ENCODE results near the gene OR1B1. TPM values are rescaled to one million over a fixed set of nuclear protein-coding genes. Genes with fewer than 3 reads are reported as not detected.
"Not testable (repeated sequence)": the region's sequence is repeated elsewhere in the genome, so short reads cannot be mapped to it uniquely, and the experiment has no call there.

OR1B1 gene
- total and polyA plus RNA-seq, 3 donors from 2014 or later, result not detected

DNA sequence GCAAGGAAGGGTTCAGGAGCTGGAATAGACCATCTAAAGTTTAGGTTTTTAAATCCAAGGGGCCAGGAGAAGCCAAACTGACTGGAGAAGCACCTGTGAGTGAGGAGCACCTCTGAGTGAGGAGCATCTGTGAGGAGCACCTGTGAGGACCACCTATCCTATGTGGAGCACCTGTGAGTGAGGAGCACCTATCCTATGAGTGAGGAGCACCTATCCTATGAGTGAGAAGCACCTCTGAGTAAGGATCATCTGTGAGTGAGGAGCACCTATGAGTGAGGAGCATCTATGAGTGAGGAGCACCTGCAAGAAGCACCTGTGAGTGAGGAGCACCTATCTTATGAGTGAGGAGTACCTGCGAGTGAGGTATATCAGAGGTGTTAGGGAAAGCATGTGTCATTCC, 50.8 kb downstream of the OR1B1 start:
- TF ChIP-seq, protein P1, sequence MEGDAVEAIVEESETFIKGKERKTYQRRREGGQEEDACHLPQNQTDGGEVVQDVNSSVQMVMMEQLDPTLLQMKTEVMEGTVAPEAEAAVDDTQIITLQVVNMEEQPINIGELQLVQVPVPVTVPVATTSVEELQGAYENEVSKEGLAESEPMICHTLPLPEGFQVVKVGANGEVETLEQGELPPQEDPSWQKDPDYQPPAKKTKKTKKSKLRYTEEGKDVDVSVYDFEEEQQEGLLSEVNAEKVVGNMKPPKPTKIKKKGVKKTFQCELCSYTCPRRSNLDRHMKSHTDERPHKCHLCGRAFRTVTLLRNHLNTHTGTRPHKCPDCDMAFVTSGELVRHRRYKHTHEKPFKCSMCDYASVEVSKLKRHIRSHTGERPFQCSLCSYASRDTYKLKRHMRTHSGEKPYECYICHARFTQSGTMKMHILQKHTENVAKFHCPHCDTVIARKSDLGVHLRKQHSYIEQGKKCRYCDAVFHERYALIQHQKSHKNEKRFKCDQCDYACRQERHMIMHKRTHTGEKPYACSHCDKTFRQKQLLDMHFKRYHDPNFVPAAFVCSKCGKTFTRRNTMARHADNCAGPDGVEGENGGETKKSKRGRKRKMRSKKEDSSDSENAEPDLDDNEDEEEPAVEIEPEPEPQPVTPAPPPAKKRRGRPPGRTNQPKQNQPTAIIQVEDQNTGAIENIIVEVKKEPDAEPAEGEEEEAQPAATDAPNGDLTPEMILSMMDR (IDR thresholded peaks at IDR 0.05), result no peak
- no peak for TF ChIP-seq POLR2A (IDR thresholded peaks at IDR 0.05)
- Histone ChIP-seq H3K9me3 (no peaks in the 10 kb centered on the region), H3K36me3 (ENCODE audit: low read depth, missing control alignments) (no peaks in the 10 kb centered on the region), H3K4me1 (no peaks in the 10 kb centered on the region), H3K27me3 (no peaks in the 10 kb centered on the region), H3K4me3 (no peak overlapping the region), H3K27ac (no peak overlapping the region)
- DNase-seq, result no peak
- WGBS, 2 donors, result 30 to 100% methylated on average over 1 of the region's 1 CpG
- intact Hi-C loops (cut with DNase I; ENCODE audit: low total_unique reads), result no loop called here

- H3K9me3 ChIP-seq, result no peaks in the 10 kb centered on the region
- WGBS, 2 donors, result 50 to 63% methylated on average over 1 of the region's 1 CpG
- H3K27ac ChIP-seq, result no peak overlapping the region
- no peaks in the 10 kb centered on the region for H3K4me1 ChIP-seq
- H3K36me3 ChIP-seq (ENCODE audit: low read depth, missing control alignments), result no peaks in the 10 kb centered on the region
- intact Hi-C loops (cut with DNase I; ENCODE audit: low total_unique reads), result no loop called here
- H3K27me3 ChIP-seq, result no peaks in the 10 kb centered on the region
- H3K4me3 ChIP-seq, result no peak overlapping the region
- TF ChIP-seq, protein P1 (IDR thresholded peaks at IDR 0.05), result no peak
- no peak for TF ChIP-seq POLR2A (IDR thresholded peaks at IDR 0.05)
- no peak for DNase-seq
These were observed 51.7 kb downstream of the OR1B1 start for GRCh38 chr9:122605691-122606090.

- H3K9me3 ChIP-seq; H3K27me3 ChIP-seq; H3K4me3 ChIP-seq; DNase-seq; H3K36me3 ChIP-seq (ENCODE audit: low read depth, missing control alignments); H3K4me1 ChIP-seq; intact Hi-C loops (cut with DNase I; ENCODE audit: low total_unique reads); H3K27ac ChIP-seq: not testable (repeated sequence)
- WGBS, 2 donors, result 91 to 93% methylated on average over 8 of the region's 8 CpGs
These were observed 74.1 kb downstream of the OR1B1 start, which contains the start of gene OR1L8 for GRCh38 chr9:122583284-122583683. Gene OR1L8, minus strand, starts transcription at chr9:122583384. Its CDS starts 14,907 bp downstream, at chr9:122568477.

DNA sequence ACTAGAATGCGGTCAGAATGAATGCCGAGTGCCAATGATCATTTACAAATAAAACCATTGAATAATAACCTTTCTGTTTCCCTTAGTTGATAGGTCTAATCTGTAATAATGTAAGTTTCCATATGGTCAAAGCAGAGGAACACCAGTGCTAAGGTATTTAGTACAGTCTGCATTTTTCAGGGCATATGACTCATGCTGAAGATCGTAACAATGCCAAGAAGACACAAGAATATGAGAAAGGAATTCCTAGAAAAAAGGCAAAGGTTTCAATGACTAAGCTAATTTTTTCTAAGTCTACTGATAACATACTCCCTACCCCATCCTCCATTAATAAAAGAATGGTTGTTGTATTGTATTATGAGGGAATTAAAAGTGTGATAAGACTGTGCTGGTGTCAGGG, 77.1 kb downstream of the OR1B1 start:
- no peak for DNase-seq
- WGBS, 2 donors, result 83 to 87% methylated on average over 3 of the region's 3 CpGs
- intact Hi-C loops (cut with DNase I; ENCODE audit: low total_unique reads), result no loop called here
- Histone ChIP-seq H3K27me3 (no peaks in the 10 kb centered on the region), H3K9me3 (no peaks in the 10 kb centered on the region), H3K36me3 (ENCODE audit: low read depth, missing control alignments) (no peaks in the 10 kb centered on the region), H3K4me1 (no peaks in the 10 kb centered on the region), H3K4me3 (no peak overlapping the region), H3K27ac (no peak overlapping the region)
- TF ChIP-seq POLR2A (IDR thresholded peaks at IDR 0.05), result no peak
- TF ChIP-seq, protein P1 (IDR thresholded peaks at IDR 0.05), result no peak

GRCh38 chr9:122579874-122580273, 77.6 kb downstream of the OR1B1 start:
- no peaks in the 10 kb centered on the region for H3K9me3 ChIP-seq
- WGBS, 2 donors, result 77 to 81% methylated on average over 5 of the region's 5 CpGs
- no peaks in the 10 kb centered on the region for H3K4me1 ChIP-seq
- intact Hi-C loops (cut with DNase I; ENCODE audit: low total_unique reads), result no loop called here
- H3K4me3 ChIP-seq, result no peak overlapping the region
- no peak for TF ChIP-seq POLR2A (IDR thresholded peaks at IDR 0.05)
- TF ChIP-seq, protein P1 (IDR thresholded peaks at IDR 0.05), result no peak
- no peaks in the 10 kb centered on the region for H3K27me3 ChIP-seq
- no peaks in the 10 kb centered on the region for H3K36me3 ChIP-seq (ENCODE audit: low read depth, missing control alignments)
- DNase-seq, result no peak
- no peak overlapping the region for H3K27ac ChIP-seq

Other genes with a start within 250 kb of the OR1B1 start
- not detected for gene OR1J1, start 179.7 kb downstream of the OR1B1 start, total RNA-seq
- gene OR1J1, start 179.7 kb downstream of the OR1B1 start, polyA plus RNA-seq (ENCODE audit: insufficient read depth, low read depth, low replicate concordance), result not detected
- gene OR1J2, start 146.8 kb downstream of the OR1B1 start, total RNA-seq, result 1 to 10 TPM in 1 of 2 donors, under 1 TPM in 1; 0.62 to 1.6 TPM
- gene OR1J2, start 146.8 kb downstream of the OR1B1 start, polyA plus RNA-seq (ENCODE audit: insufficient read depth, low read depth, low replicate concordance), result not detected
- under 1 TPM; 0.74 to 0.87 TPM for gene OR1J4, start 138.5 kb downstream of the OR1B1 start, total RNA-seq
- not detected for gene OR1J4, start 138.5 kb downstream of the OR1B1 start, polyA plus RNA-seq (ENCODE audit: insufficient read depth, low read depth, low replicate concordance)
- gene OR1N1, start 130.3 kb downstream of the OR1B1 start, total RNA-seq, result under 1 TPM in 1 of 2 donors, not detected in 1; 0.62 TPM
- gene OR1N1, start 130.3 kb downstream of the OR1B1 start, polyA plus RNA-seq (ENCODE audit: insufficient read depth, low read depth, low replicate concordance), result not detected
- gene OR1N2, start 104.5 kb downstream of the OR1B1 start, total RNA-seq, result 1 to 10 TPM in 1 of 2 donors, under 1 TPM in 1; 0.39 to 1.7 TPM
- not detected for gene OR1N2, start 104.5 kb downstream of the OR1B1 start, polyA plus RNA-seq (ENCODE audit: insufficient read depth, low read depth, low replicate concordance)
- under 1 TPM in 1 of 2 donors, not detected in 1; 0.31 TPM for gene OR1L8, start 74.2 kb downstream of the OR1B1 start, total RNA-seq
- 0.36 TPM for gene OR1L8, start 74.2 kb downstream of the OR1B1 start, polyA plus RNA-seq (ENCODE audit: insufficient read depth, low read depth, low replicate concordance)
- not detected for gene OR1Q1, start 42.9 kb downstream of the OR1B1 start, total RNA-seq
- gene OR1Q1, start 42.9 kb downstream of the OR1B1 start, polyA plus RNA-seq (ENCODE audit: insufficient read depth, low read depth, low replicate concordance), result not detected
- not detected for gene OR1L1, start 4.1 kb upstream of the OR1B1 start, total RNA-seq
- not detected for gene OR1L1, start 4.1 kb upstream of the OR1B1 start, polyA plus RNA-seq (ENCODE audit: insufficient read depth, low read depth, low replicate concordance)
- gene OR1L3, start 17.5 kb upstream of the OR1B1 start, total RNA-seq, result not detected
- gene OR1L3, start 17.5 kb upstream of the OR1B1 start, polyA plus RNA-seq (ENCODE audit: insufficient read depth, low read depth, low replicate concordance), result not detected
- gene OR1L4, start 66.4 kb upstream of the OR1B1 start, total RNA-seq, result not detected
- gene OR1L4, start 66.4 kb upstream of the OR1B1 start, polyA plus RNA-seq (ENCODE audit: insufficient read depth, low read depth, low replicate concordance), result not detected
- gene OR1L6, start 84.7 kb upstream of the OR1B1 start, total RNA-seq, result not detected
- gene OR1L6, start 84.7 kb upstream of the OR1B1 start, polyA plus RNA-seq (ENCODE audit: insufficient read depth, low read depth, low replicate concordance), result not detected
- not detected for gene OR5C1, start 131.3 kb upstream of the OR1B1 start, total RNA-seq
- not detected for gene OR5C1, start 131.3 kb upstream of the OR1B1 start, polyA plus RNA-seq (ENCODE audit: insufficient read depth, low read depth, low replicate concordance)
- not detected for gene OR1K1, start 142.5 kb upstream of the OR1B1 start, total RNA-seq
- gene OR1K1, start 142.5 kb upstream of the OR1B1 start, polyA plus RNA-seq (ENCODE audit: insufficient read depth, low read depth, low replicate concordance), result not detected
- 10 to 100 TPM; 14.9 to 16.1 TPM for gene PDCL, start 171.0 kb upstream of the OR1B1 start, total RNA-seq
- gene PDCL, start 171.0 kb upstream of the OR1B1 start, polyA plus RNA-seq (ENCODE audit: insufficient read depth, low read depth, low replicate concordance), result 10.7 TPM
- gene RC3H2, start 247.7 kb upstream of the OR1B1 start, total RNA-seq, result 10 to 100 TPM; 70.6 to 78.6 TPM
- gene RC3H2, start 247.7 kb upstream of the OR1B1 start, polyA plus RNA-seq (ENCODE audit: insufficient read depth, low read depth, low replicate concordance), result 26.1 TPM